Effector CD4-positive, alpha-beta T cell (primary cell): ENCODE data around the gene CLDN6.
A peak's percentile ranks its signal among the peaks of the same experiment; 100 is the strongest.

Experiments used
- DNase-seq: peaks from one replicate; pipeline ENCODE4 v3.0.0-alpha.2; 2020

The CLDN6 gene

GRCh38 chr16:3012246-3012645 is 5.7 kb downstream of the CLDN6 start:
- DNase-seq: no peak

- DNase-seq: no peak
These were observed 7.5 kb downstream of the CLDN6 start for GRCh38 chr16:3010510-3010909.

- no peak for DNase-seq
These were observed 8.2 kb downstream of the CLDN6 start for GRCh38 chr16:3009568-3010390.

- no peak for DNase-seq
These were observed 9.3 kb downstream of the CLDN6 start for GRCh38 chr16:3008690-3009037.

GRCh38 chr16:3007957-3008689 is 9.9 kb downstream of the CLDN6 start:
- no peak for DNase-seq

- DNase-seq: no peak
These were observed 10.7 kb downstream of the CLDN6 start for GRCh38 chr16:3007059-3007956.

- no peak for DNase-seq
These were observed 13.2 kb downstream of the CLDN6 start for GRCh38 chr16:3004781-3005284.

GRCh38 chr16:3004319-3004718 is 13.7 kb downstream of the CLDN6 start:
- no peak for DNase-seq

GRCh38 chr16:3003582-3004270 is 14.3 kb downstream of the CLDN6 start:
- peak; percentile 94 for DNase-seq

- DNase-seq: no peak
These were observed 16.7 kb downstream of the CLDN6 start for GRCh38 chr16:3001316-3001715.

GRCh38 chr16:3000540-3000939 is 17.4 kb downstream of the CLDN6 start:
- DNase-seq: no peak

GRCh38 chr16:2999929-3000328 is 18.1 kb downstream of the CLDN6 start:
- no peak for DNase-seq

- no peak for DNase-seq
These were observed 21.7 kb downstream of the CLDN6 start for GRCh38 chr16:2996298-2996697.

GRCh38 chr16:2992383-2993081 is 25.5 kb downstream of the CLDN6 start:
- no peak for DNase-seq

GRCh38 chr16:2991566-2992261 is 26.3 kb downstream of the CLDN6 start:
- DNase-seq: no peak

GRCh38 chr16:2990891-2991290 is 27.1 kb downstream of the CLDN6 start:
- no peak for DNase-seq

- no peak for DNase-seq
These were observed 29.3 kb downstream of the CLDN6 start for GRCh38 chr16:2988590-2989099.

GRCh38 chr16:2987833-2988232 is 30.1 kb downstream of the CLDN6 start:
- no peak for DNase-seq

- DNase-seq: no peak
These were observed 30.7 kb downstream of the CLDN6 start for GRCh38 chr16:2987286-2987685.

- no peak for DNase-seq
These were observed 31.3 kb downstream of the CLDN6 start for GRCh38 chr16:2986623-2987188.
